HCT116 (cell line): ENCODE data around the gene EPRS1.

Experiments
- CTCF ChIP-seq, 3 experiments: fragments of 200-600 bp in 1 of 3; sonication (generic) in 1 of 3; IDR thresholded peaks in 2 of 3; conservative IDR thresholded peaks in 1 of 3; 2 replicates each; pipeline ENCODE4 v1.5.1; 2012 to 2017; ENCODE audit warnings: low read depth in 2 of 3, low read length in 2 of 3, antibody characterized with exemption in 1 of 3, borderline replicate concordance in 1 of 3, control low read depth in 1 of 3, mild to moderate bottlenecking in 1 of 3, mixed read lengths in 1 of 3, mixed run types in 1 of 3, moderate library complexity in 1 of 3; ENCODE audit not compliant: insufficient read depth in 1 of 3
- EZH2 ChIP-seq: fragments of 200-600 bp; sonication (generic); IDR thresholded peaks from 2 replicates; pipeline ENCODE4 v1.6.1; 2017; ENCODE audit warnings: antibody characterized with exemption, mixed run types
- JUND ChIP-seq: IDR thresholded peaks from 2 replicates; pipeline ENCODE4 v1.6.1; 2012
- RAD21 ChIP-seq: IDR thresholded peaks from 2 replicates; pipeline ENCODE4 v1.6.1; 2012; ENCODE audit warnings: low read depth, mild to moderate bottlenecking
- REST ChIP-seq: IDR thresholded peaks from 2 replicates; pipeline ENCODE4 v1.6.1; 2012; ENCODE audit warnings: low read depth
- SIN3A ChIP-seq: IDR thresholded peaks from 2 replicates; pipeline ENCODE4 v1.6.1; 2012; ENCODE audit warnings: low read depth
- YY1 ChIP-seq: IDR thresholded peaks from 2 replicates; pipeline ENCODE4 v1.6.1; 2011; ENCODE audit warnings: low read length, low read depth, moderate library complexity, mild to moderate bottlenecking; ENCODE audit not compliant: insufficient replicate concordance; ENCODE audit errors: extremely low read depth

GRCh38 chr1:220092694-220093093, 46.4 kb upstream of the EPRS1 start:
- TF ChIP-seq EZH2 (no peak), JUND (no peak), RAD21 (no peak), YY1 (no peak), CTCF (IDR thresholded peaks at IDR 0.05 in 2 of 3, conservative IDR thresholded peaks at IDR 0.05 in 1 of 3; ENCODE audit: borderline replicate concordance in 1 of 3, insufficient read depth in 1 of 3, low read depth in 2 of 3, low read length in 2 of 3) (no peak), REST (no peak), SIN3A (no peak)
